A549 (cell line): ENCODE results near the gene SEMA3A. TPM values are rescaled to one million over a fixed set of nuclear protein-coding genes. Genes with fewer than 3 reads are reported as not detected.

ENCODE experiments used
- ATAC-seq, 2 experiments: fragments of 200-7000 bp in 1 of 2; fragments of >200 bp in 1 of 2; cut with Nextera tagmentation in 1 of 2; cut with Tn5 transposase in 1 of 2; 3 replicates each; pipeline versions ENCODE4 v1.8.0 to v1.9.1; 2018 to 2020; ENCODE audit warnings: mild to moderate bottlenecking in 1 of 2, moderate library complexity in 1 of 2
- CTCF ChIA-PET: fragments of 300-600 bp; sonication (Branson Sonifier 250); formaldehyde crosslinking; extraction: SDS; loops from one replicate; lab custom pipeline; 2021; ENCODE audit warnings: antibody characterized with exemption, inconsistent platforms; lab: Yijun Ruan, JAX
- POLR2A ChIA-PET: fragments of 350-600 bp; formaldehyde crosslinking; extraction: SDS; loops from one replicate; lab custom pipeline; 2021; ENCODE audit warnings: antibody characterized with exemption, inconsistent platforms; lab: Yijun Ruan, JAX
- DNase-seq, 2 experiments: peaks; one replicate each; pipeline versions ENCODE4 v3.0.0 to v3.0.0-alpha.2; 2011 to 2016; ENCODE audit warnings: low read depth in 1 of 2, low spot score in 1 of 2
- FAIRE-seq: peaks from 2 replicates; lab custom pipeline; 2011; peaks lifted over from hg19 to GRCh38; lab: Jason Lieb, UNC
- H3K27ac ChIP-seq, 2 experiments: fragments of >200 bp; sonication (Bioruptor Twin); formaldehyde crosslinking; 3 replicates each; pipeline ENCODE4 v1.5.1; 2016 to 2017
- H3K4me1 ChIP-seq: fragments of >200 bp; sonication (Bioruptor Twin); formaldehyde crosslinking; 3 replicates; pipeline ENCODE4 v1.6.1; 2016
- H3K4me2 ChIP-seq: fragments of >200 bp; sonication (Bioruptor Twin); formaldehyde crosslinking; 3 replicates; pipeline ENCODE4 v1.6.1; 2016
- H3K4me3 ChIP-seq: fragments of >200 bp; sonication (Bioruptor Twin); formaldehyde crosslinking; 3 replicates; pipeline ENCODE4 v1.5.1; 2016
- H3K9me3 ChIP-seq: fragments of >200 bp; sonication (Bioruptor Twin); formaldehyde crosslinking; 3 replicates; pipeline ENCODE4 v1.6.1; 2016
- CBX2 ChIP-seq: fragments of 200-600 bp; sonication (generic); IDR thresholded peaks from 2 replicates; pipeline ENCODE4 v1.6.1; 2016; ENCODE audit warnings: low read depth, mild to moderate bottlenecking, borderline replicate concordance
- CHD2 ChIP-seq: fragments of 150-350 bp; IDR thresholded peaks from 2 replicates; pipeline ENCODE4 v1.6.1; 2014; ENCODE audit warnings: low read length; ENCODE audit not compliant: partially characterized antibody
- CHD4 ChIP-seq: fragments of 200-600 bp; sonication (generic); IDR thresholded peaks from 2 replicates; pipeline ENCODE4 v1.6.1; 2016; ENCODE audit warnings: antibody characterized with exemption, mild to moderate bottlenecking, borderline replicate concordance
- EHF ChIP-seq: fragments of 250-450 bp; sonication (Bioruptor Pico); IDR thresholded peaks from 2 replicates; pipeline ENCODE4 v1.5.0; 2020; ENCODE audit warnings: mild to moderate bottlenecking
- ESRRA ChIP-seq: fragments of 150-350 bp; IDR thresholded peaks from 2 replicates; pipeline ENCODE4 v1.6.1; 2014; ENCODE audit warnings: mild to moderate bottlenecking, low read length, borderline replicate concordance
- HOXA7 ChIP-seq: fragments of 250-450 bp; sonication (Bioruptor Pico); IDR thresholded peaks from 2 replicates; pipeline ENCODE4 v1.5.0; 2020; ENCODE audit warnings: mild to moderate bottlenecking, moderate library complexity
- JUNB ChIP-seq: fragments of >200 bp; sonication (Bioruptor Twin); formaldehyde crosslinking; IDR thresholded peaks from 2 replicates; pipeline ENCODE4 v1.6.1; 2016
- MAZ ChIP-seq: fragments of 150-350 bp; IDR thresholded peaks from 2 replicates; pipeline ENCODE4 v1.6.1; 2014; ENCODE audit warnings: antibody characterized with exemption, low read depth, low read length, borderline replicate concordance
- NPAS2 ChIP-seq: fragments of 250-450 bp; sonication (Bioruptor Pico); IDR thresholded peaks from 2 replicates; pipeline ENCODE4 v1.8.0; 2022; ENCODE audit warnings: mild to moderate bottlenecking, moderate library complexity, borderline replicate concordance
- NR3C1 ChIP-seq: fragments of >200 bp; sonication (Bioruptor Twin); formaldehyde crosslinking; IDR thresholded peaks from 3 replicates; pipeline ENCODE4 v1.6.1; 2017
- POLR2AphosphoS2 ChIP-seq: conservative IDR thresholded peaks from 2 replicates; pipeline ENCODE4 v1.6.1; 2012; ENCODE audit warnings: low read length, improper control_type of control experiment, inconsistent platforms
- RAD21 ChIP-seq, 2 experiments: fragments of >200 bp in 1 of 2; sonication (Bioruptor Twin) in 1 of 2; formaldehyde crosslinking in 1 of 2; IDR thresholded peaks in 1 of 2; conservative IDR thresholded peaks in 1 of 2; 2 replicates in 1 of 2; 3 replicates in 1 of 2; pipeline ENCODE4 v1.6.1; 2012 to 2018; ENCODE audit warnings: inconsistent platforms in 1 of 2
- WGBS: methylation state at CpG from one replicate; pipeline ENCODE4 v1.1.6; 2017; ENCODE audit errors: missing lambda C conversion rate; 5-methylcytosine and 5-hydroxymethylcytosine counted together
- polyA plus RNA-seq, 4 experiments: library from polyadenylated mRNA; depleted of rRNA in 3 of 4; stranded (reverse); fragments of >200 nt; fragmentation: RNase III in 1 of 4; extraction: RNeasy Plus Mini Kit Qiagen cat#74134 plus additional on column Dnase treatment in 1 of 4; gene quantifications; 2 replicates in 3 of 4; 3 replicates in 1 of 4; pipeline ENCODE4 v1.2.3, GENCODE V29; 2011 to 2017
- TF ChIP-seq, protein P1 (sequence below): fragments of 250-450 bp; sonication (Bioruptor Pico); IDR thresholded peaks from 2 replicates; pipeline ENCODE4 v1.5.0; 2020; ENCODE audit warnings: low read depth, mild to moderate bottlenecking, moderate library complexity
- TF ChIP-seq, protein P2 (sequence below): fragments of 150-350 bp; IDR thresholded peaks from 2 replicates; pipeline ENCODE4 v1.6.1; 2014; ENCODE audit warnings: low read depth, mild to moderate bottlenecking, low read length
- TF ChIP-seq, protein P3 (sequence below): fragments of >200 bp; sonication (Bioruptor Twin); formaldehyde crosslinking; IDR thresholded peaks from 3 replicates; pipeline ENCODE4 v1.6.1; 2016
- TF ChIP-seq, protein P4 (sequence below): IDR thresholded peaks from 2 replicates; pipeline ENCODE4 v1.6.1; 2012
- TF ChIP-seq, protein P5 (sequence below): fragments of 250-450 bp; sonication (Bioruptor Pico); IDR thresholded peaks from 2 replicates; pipeline ENCODE4 v1.5.0; 2021; ENCODE audit warnings: mild to moderate bottlenecking, moderate library complexity, borderline replicate concordance
- TF ChIP-seq, protein P6 (sequence below): IDR thresholded peaks from 2 replicates; pipeline ENCODE4 v1.6.1; 2012; ENCODE audit warnings: low read depth, borderline replicate concordance

Gene SEMA3A
- polyA plus RNA-seq, 2 of the 4 experiments (the other 2 are of a cell fraction) = 3.6 to 19.1 TPM

DNA sequence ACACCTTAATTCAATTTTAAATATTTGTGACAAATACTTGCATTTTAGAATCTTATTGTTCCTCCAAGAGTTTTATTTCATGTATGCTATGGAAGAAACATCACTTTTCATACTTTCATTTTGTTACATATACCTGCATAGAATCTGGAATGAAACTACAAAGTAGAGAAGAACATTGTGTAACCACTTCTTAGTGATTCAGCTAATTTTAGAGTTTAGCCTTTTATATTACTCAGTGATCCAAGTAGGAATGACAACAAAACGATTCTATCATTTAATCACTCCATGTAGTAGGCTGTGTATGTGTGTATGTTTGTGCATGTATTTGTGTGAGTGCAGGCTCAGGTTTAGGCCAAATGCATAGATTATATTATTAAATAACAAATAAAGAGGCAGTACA is 14.4 kb upstream of the SEMA3A start:
- H3K9me3 ChIP-seq = no peaks in the 10 kb centered on the region
- 34% methylated on average over 1 of the region's 1 CpG for WGBS
- no peak overlapping the region for H3K4me2 ChIP-seq
- FAIRE-seq (no peak), DNase-seq (no peak), ATAC-seq (no peak)
- ChIA-PET POLR2A (no interaction called here), CTCF (no interaction called here)
- H3K4me3 ChIP-seq = no peak overlapping the region
- TF ChIP-seq EHF (CRISPR knock-in tag) (no peak), ESRRA (no peak), NR3C1 (no peak), HOXA7 (CRISPR knock-in tag) (no peak), POLR2AphosphoS2 (no peak), CBX2 (no peak), CHD2 (no peak), MAZ (no peak), NPAS2 (CRISPR knock-in tag) (no peak)
- TF ChIP-seq, protein P1, sequence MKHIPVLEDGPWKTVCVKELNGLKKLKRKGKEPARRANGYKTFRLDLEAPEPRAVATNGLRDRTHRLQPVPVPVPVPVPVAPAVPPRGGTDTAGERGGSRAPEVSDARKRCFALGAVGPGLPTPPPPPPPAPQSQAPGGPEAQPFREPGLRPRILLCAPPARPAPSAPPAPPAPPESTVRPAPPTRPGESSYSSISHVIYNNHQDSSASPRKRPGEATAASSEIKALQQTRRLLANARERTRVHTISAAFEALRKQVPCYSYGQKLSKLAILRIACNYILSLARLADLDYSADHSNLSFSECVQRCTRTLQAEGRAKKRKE = no peak
- TF ChIP-seq, protein P2, sequence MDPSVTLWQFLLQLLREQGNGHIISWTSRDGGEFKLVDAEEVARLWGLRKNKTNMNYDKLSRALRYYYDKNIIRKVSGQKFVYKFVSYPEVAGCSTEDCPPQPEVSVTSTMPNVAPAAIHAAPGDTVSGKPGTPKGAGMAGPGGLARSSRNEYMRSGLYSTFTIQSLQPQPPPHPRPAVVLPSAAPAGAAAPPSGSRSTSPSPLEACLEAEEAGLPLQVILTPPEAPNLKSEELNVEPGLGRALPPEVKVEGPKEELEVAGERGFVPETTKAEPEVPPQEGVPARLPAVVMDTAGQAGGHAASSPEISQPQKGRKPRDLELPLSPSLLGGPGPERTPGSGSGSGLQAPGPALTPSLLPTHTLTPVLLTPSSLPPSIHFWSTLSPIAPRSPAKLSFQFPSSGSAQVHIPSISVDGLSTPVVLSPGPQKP = no peak
- TF ChIP-seq, protein P3, sequence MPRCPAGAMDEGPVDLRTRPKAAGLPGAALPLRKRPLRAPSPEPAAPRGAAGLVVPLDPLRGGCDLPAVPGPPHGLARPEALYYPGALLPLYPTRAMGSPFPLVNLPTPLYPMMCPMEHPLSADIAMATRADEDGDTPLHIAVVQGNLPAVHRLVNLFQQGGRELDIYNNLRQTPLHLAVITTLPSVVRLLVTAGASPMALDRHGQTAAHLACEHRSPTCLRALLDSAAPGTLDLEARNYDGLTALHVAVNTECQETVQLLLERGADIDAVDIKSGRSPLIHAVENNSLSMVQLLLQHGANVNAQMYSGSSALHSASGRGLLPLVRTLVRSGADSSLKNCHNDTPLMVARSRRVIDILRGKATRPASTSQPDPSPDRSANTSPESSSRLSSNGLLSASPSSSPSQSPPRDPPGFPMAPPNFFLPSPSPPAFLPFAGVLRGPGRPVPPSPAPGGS = no peak
- TF ChIP-seq, protein P4, sequence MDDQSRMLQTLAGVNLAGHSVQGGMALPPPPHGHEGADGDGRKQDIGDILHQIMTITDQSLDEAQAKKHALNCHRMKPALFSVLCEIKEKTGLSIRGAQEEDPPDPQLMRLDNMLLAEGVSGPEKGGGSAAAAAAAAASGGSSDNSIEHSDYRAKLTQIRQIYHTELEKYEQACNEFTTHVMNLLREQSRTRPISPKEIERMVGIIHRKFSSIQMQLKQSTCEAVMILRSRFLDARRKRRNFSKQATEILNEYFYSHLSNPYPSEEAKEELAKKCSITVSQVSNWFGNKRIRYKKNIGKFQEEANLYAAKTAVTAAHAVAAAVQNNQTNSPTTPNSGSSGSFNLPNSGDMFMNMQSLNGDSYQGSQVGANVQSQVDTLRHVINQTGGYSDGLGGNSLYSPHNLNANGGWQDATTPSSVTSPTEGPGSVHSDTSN = no peak
- TF ChIP-seq, protein P5, sequence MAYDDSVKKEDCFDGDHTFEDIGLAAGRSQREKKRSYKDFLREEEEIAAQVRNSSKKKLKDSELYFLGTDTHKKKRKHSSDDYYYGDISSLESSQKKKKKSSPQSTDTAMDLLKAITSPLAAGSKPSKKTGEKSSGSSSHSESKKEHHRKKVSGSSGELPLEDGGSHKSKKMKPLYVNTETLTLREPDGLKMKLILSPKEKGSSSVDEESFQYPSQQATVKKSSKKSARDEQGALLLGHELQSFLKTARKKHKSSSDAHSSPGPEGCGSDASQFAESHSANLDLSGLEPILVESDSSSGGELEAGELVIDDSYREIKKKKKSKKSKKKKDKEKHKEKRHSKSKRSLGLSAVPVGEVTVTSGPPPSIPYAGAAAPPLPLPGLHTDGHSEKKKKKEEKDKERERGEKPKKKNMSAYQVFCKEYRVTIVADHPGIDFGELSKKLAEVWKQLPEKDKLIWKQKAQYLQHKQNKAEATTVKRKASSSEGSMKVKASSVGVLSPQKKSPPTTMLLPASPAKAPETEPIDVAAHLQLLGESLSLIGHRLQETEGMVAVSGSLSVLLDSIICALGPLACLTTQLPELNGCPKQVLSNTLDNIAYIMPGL (CRISPR knock-in tag) = no peak
- no peak overlapping the region for H3K27ac ChIP-seq
- no peaks in the 10 kb centered on the region for H3K4me1 ChIP-seq

DNA sequence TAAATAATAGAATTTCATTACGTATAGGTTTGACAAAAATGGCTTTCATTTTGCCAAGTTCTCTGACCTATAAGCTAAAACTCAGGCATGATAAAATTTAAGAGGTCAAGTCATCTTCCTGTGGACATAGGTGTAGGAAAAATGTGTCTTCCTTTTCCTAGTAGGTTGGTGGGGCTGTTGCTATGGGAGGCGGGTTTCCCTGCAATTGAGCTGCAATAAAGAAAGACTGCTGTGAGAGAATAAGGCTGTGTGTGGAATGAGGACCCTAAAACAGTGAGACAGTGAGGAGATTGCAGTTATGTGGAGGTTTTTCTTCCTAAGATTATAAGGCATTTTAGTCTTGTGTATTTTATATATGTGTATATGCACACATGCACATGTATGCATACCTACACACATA is 13.0 kb upstream of the SEMA3A start:
- no peak for FAIRE-seq
- H3K9me3 ChIP-seq = no peaks in the 10 kb centered on the region
- no peak overlapping the region for H3K27ac ChIP-seq
- POLR2A ChIA-PET = no interaction called here
- TF ChIP-seq, protein P1 = no peak
- TF ChIP-seq, protein P6, sequence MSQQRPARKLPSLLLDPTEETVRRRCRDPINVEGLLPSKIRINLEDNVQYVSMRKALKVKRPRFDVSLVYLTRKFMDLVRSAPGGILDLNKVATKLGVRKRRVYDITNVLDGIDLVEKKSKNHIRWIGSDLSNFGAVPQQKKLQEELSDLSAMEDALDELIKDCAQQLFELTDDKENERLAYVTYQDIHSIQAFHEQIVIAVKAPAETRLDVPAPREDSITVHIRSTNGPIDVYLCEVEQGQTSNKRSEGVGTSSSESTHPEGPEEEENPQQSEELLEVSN = no peak
- no peak for TF ChIP-seq MAZ
- TF ChIP-seq RAD21 (conservative IDR thresholded peaks at IDR 0.05 in 1 of 2, IDR thresholded peaks at IDR 0.05 in 1 of 2) = no peak
- TF ChIP-seq, protein P5 (CRISPR knock-in tag) = no peak
- no peak for TF ChIP-seq JUNB
- TF ChIP-seq CBX2 = no peak
- no peak for TF ChIP-seq CHD4
- H3K4me2 ChIP-seq = no peak overlapping the region
- CTCF ChIA-PET = interaction anchor here (0.6 kb wide), 1 partner anchor 1052 kb away, joined by 3 read pairs; no protein-coding TSS in a partner anchor
- DNase-seq = no peak
- 95% methylated on average over 2 of the region's 2 CpGs for WGBS
- H3K4me3 ChIP-seq = no peak overlapping the region
- H3K4me1 ChIP-seq = no peaks in the 10 kb centered on the region
- ATAC-seq = no peak
